Measurements from ENCODE around the gene DYRK1A.

DNA sequence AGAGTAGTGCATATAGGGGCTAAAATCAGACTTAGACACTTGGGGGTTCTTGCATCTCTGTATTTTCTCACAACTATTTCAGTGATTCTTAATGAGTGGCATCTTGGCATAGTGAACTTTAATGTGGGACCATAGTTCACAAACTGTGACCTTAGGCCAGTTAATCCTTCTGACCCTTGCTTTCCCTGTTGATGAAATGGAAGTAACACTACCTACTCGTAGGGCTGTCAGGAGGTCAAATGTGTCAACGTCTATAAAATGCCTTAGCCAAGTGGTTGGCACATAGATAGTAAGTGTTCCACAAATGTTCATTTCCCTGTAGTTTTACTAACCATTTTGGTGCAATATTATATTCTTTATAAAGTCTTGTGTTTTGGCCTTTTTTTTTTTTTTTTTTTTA is 49.4 kb downstream of the DYRK1A start:
- no peak for TF ChIP-seq POLR2A (IDR thresholded peaks at IDR 0.05)
- TF ChIP-seq CTCF (IDR thresholded peaks at IDR 0.05), result no peak

Measured in uterus (tissue), 2 donors.